PFSK-1 (cell line): Measurements from ENCODE around the gene METTL18.

Source experiments
- FOXP2 ChIP-seq: optimal IDR thresholded peaks from 2 replicates; pipeline ENCODE3; 2011; ENCODE audit warnings: borderline replicate concordance, control low read depth, inconsistent platforms; ENCODE audit not compliant: insufficient read depth; ENCODE audit errors: extremely low read length, extremely low read depth
- POLR2AphosphoS5 ChIP-seq: IDR thresholded peaks from 2 replicates; pipeline ENCODE4 v1.6.1; 2012; ENCODE audit warnings: low read depth, mild to moderate bottlenecking, control low read depth, low read length, moderate library complexity
- REST ChIP-seq, 2 experiments: IDR thresholded peaks; 2 replicates each; pipeline versions ENCODE4 v1.6.1 to v1.8.0; 2011 to 2012; ENCODE audit warnings: low read depth in 2 of 2, low read length in 2 of 2, control low read depth in 1 of 2, inconsistent platforms in 1 of 2, mild to moderate bottlenecking in 1 of 2, moderate library complexity in 1 of 2; ENCODE audit not compliant: insufficient read depth in 1 of 2
- SIN3A ChIP-seq: IDR thresholded peaks from 2 replicates; pipeline ENCODE4 v1.6.1; 2012; ENCODE audit warnings: mild to moderate bottlenecking, low read length, moderate library complexity, borderline replicate concordance; ENCODE audit not compliant: insufficient read depth
- TAF1 ChIP-seq: IDR thresholded peaks from 2 replicates; pipeline ENCODE4 v1.6.1; 2012; ENCODE audit warnings: low read length, control low read depth, borderline replicate concordance; ENCODE audit not compliant: insufficient read depth

METTL18 gene

GRCh38 chr1:169834869-169835268, 40.2 kb upstream of the METTL18 start:
- TF ChIP-seq FOXP2 (no peak), SIN3A (no peak), POLR2AphosphoS5 (no peak), TAF1 (no peak), REST (IDR thresholded peaks at IDR 0.05; ENCODE audit: insufficient read depth in 1 of 2, low read depth in 2 of 2, low read length in 2 of 2) (no peak)

GRCh38 chr1:169833179-169833901, 38.6 kb upstream of the METTL18 start:
- TF ChIP-seq FOXP2, result no peak
- no peak for TF ChIP-seq SIN3A
- TF ChIP-seq TAF1, result no peak
- TF ChIP-seq REST (IDR thresholded peaks at IDR 0.05; ENCODE audit: insufficient read depth in 1 of 2, low read depth in 2 of 2, low read length in 2 of 2), result no peak
- no peak for TF ChIP-seq POLR2AphosphoS5

- no peak for TF ChIP-seq FOXP2
- TF ChIP-seq TAF1, result no peak
- TF ChIP-seq REST (IDR thresholded peaks at IDR 0.05; ENCODE audit: insufficient read depth in 1 of 2, low read depth in 2 of 2, low read length in 2 of 2), result no peak
These were observed 35.0 kb upstream of the METTL18 start for GRCh38 chr1:169829671-169830070.

GRCh38 chr1:169824153-169824552, 29.4 kb upstream of the METTL18 start:
- TF ChIP-seq POLR2AphosphoS5 (no peak), SIN3A (no peak), REST (IDR thresholded peaks at IDR 0.05; ENCODE audit: insufficient read depth in 1 of 2, low read depth in 2 of 2, low read length in 2 of 2) (no peak), FOXP2 (no peak), TAF1 (no peak)

- TF ChIP-seq TAF1, result no peak
- no peak for TF ChIP-seq SIN3A
These were observed 26.8 kb upstream of the METTL18 start for GRCh38 chr1:169821500-169821899.
